ENCODE data around the gene C1orf210. TPM values are rescaled to one million over a fixed set of nuclear protein-coding genes. Genes with fewer than 3 reads are reported as not detected.

C1orf210 gene
- total and polyA plus RNA-seq, 2 donors (not counting 1 experiment from before 2014, with no cell fraction given), result not detected

- no peaks in the 10 kb centered on the region for H3K9me3 Mint-ChIP-seq (ENCODE audit: insufficient read depth)
- ATAC-seq (ENCODE audit: low read depth) (no peak), DNase-seq (no peak)
- no peaks in the 10 kb centered on the region for H3K36me3 ChIP-seq (replicated peaks in 1 of 2; ENCODE audit: control extremely low read depth in 1 of 2, control insufficient read depth in 1 of 2, extremely low read depth in 1 of 2, insufficient read depth in 2 of 2, low read length in 1 of 2)
- no peak overlapping the region for H2AFZ ChIP-seq (ENCODE audit: insufficient read depth, low read depth, low read length, poor library complexity, severe bottlenecking)
- H3K27me3 Mint-ChIP-seq, result no peaks in the 10 kb centered on the region
- CTCF ChIA-PET, result no interaction called here
- H3K4me2 ChIP-seq (replicated peaks; ENCODE audit: low read depth, low read length, poor library complexity, severe bottlenecking), result no peak overlapping the region
- WGBS (ENCODE audit: insufficient coverage), result 74% methylated on average over 2 of the region's 2 CpGs
- POLR2A ChIA-PET, result no interaction called here
- no peaks in the 10 kb centered on the region for H4K20me1 ChIP-seq (ENCODE audit: control insufficient read depth, insufficient read depth, low read length, poor library complexity, severe bottlenecking)
- H3K4me3 ChIP-seq (ENCODE audit: control extremely low read depth in 1 of 5, extremely low read depth in 1 of 5, insufficient read depth in 1 of 5, low read depth in 2 of 5, low read length in 4 of 5), result no peak overlapping the region
- no peaks in the 10 kb centered on the region for H3K27me3 ChIP-seq (replicated peaks in 1 of 4; ENCODE audit: control extremely low read depth in 1 of 4, control insufficient read depth in 3 of 4, insufficient read depth in 4 of 4, low read length in 3 of 4)
- no peak overlapping the region for H3K27ac Mint-ChIP-seq
- no peak overlapping the region for H3K9ac ChIP-seq (ENCODE audit: low read length)
- TF ChIP-seq EZH2 (IDR thresholded peaks at IDR 0.05; ENCODE audit: borderline replicate concordance, insufficient read depth, low read depth, low read length, poor library complexity, severe bottlenecking), result no peak
- no peak for TF ChIP-seq CTCF (IDR thresholded peaks at IDR 0.05)
- H3K4me3 Mint-ChIP-seq, result no peak overlapping the region
- no peak overlapping the region for H3K27ac ChIP-seq (ENCODE audit: low read length in 2 of 2)
- intact Hi-C loops (cut with micrococcal nuclease), result no loop called here
- no peaks in the 10 kb centered on the region for H3K79me2 ChIP-seq (ENCODE audit: control insufficient read depth, insufficient read depth, low read length)
- H3K9me3 ChIP-seq (ENCODE audit: control extremely low read depth in 1 of 3, control insufficient read depth in 2 of 3, insufficient read depth in 1 of 3, low read length in 2 of 3), result no peaks in the 10 kb centered on the region
- no peaks in the 10 kb centered on the region for H3K4me1 Mint-ChIP-seq
- H3K4me1 ChIP-seq (ENCODE audit: control insufficient read depth in 2 of 2, insufficient read depth in 2 of 2, low read length in 2 of 2), result no peaks in the 10 kb centered on the region
These were observed 7.8 kb upstream of the C1orf210 start for GRCh38 chr1:43293176-43293575.

- ChIA-PET POLR2A (no interaction called here), CTCF (no interaction called here)
- H3K9me3 ChIP-seq (ENCODE audit: control extremely low read depth in 1 of 3, control insufficient read depth in 2 of 3, insufficient read depth in 1 of 3, low read length in 2 of 3), result no peaks in the 10 kb centered on the region
- H3K79me2 ChIP-seq (ENCODE audit: control insufficient read depth, insufficient read depth, low read length), result no peaks in the 10 kb centered on the region
- no peak overlapping the region for H3K9ac ChIP-seq (ENCODE audit: low read length)
- no peak for TF ChIP-seq EZH2 (IDR thresholded peaks at IDR 0.05; ENCODE audit: borderline replicate concordance, insufficient read depth, low read depth, low read length, poor library complexity, severe bottlenecking)
- no peak for TF ChIP-seq CTCF (IDR thresholded peaks at IDR 0.05)
- ATAC-seq (ENCODE audit: low read depth) (no peak), DNase-seq (no peak)
- 60% methylated on average over 4 of the region's 5 CpGs for WGBS (ENCODE audit: insufficient coverage)
- Mint-ChIP-seq H3K27me3 (no peaks in the 10 kb centered on the region), H3K27ac (no peak overlapping the region), H3K4me1 (no peaks in the 10 kb centered on the region), H3K4me3 (no peak overlapping the region), H3K9me3 (ENCODE audit: insufficient read depth) (no peaks in the 10 kb centered on the region)
- H3K4me3 ChIP-seq (ENCODE audit: control extremely low read depth in 1 of 5, extremely low read depth in 1 of 5, insufficient read depth in 1 of 5, low read depth in 2 of 5, low read length in 4 of 5), result no peak overlapping the region
- intact Hi-C loops (cut with micrococcal nuclease), result no loop called here
- no peaks in the 10 kb centered on the region for H3K4me1 ChIP-seq (ENCODE audit: control insufficient read depth in 2 of 2, insufficient read depth in 2 of 2, low read length in 2 of 2)
- H3K27me3 ChIP-seq (replicated peaks in 1 of 4; ENCODE audit: control extremely low read depth in 1 of 4, control insufficient read depth in 3 of 4, insufficient read depth in 4 of 4, low read length in 3 of 4), result no peaks in the 10 kb centered on the region
- H3K4me2 ChIP-seq (replicated peaks; ENCODE audit: low read depth, low read length, poor library complexity, severe bottlenecking), result no peak overlapping the region
- no peak overlapping the region for H2AFZ ChIP-seq (ENCODE audit: insufficient read depth, low read depth, low read length, poor library complexity, severe bottlenecking)
- no peaks in the 10 kb centered on the region for H3K36me3 ChIP-seq (replicated peaks in 1 of 2; ENCODE audit: control extremely low read depth in 1 of 2, control insufficient read depth in 1 of 2, extremely low read depth in 1 of 2, insufficient read depth in 2 of 2, low read length in 1 of 2)
- no peaks in the 10 kb centered on the region for H4K20me1 ChIP-seq (ENCODE audit: control insufficient read depth, insufficient read depth, low read length, poor library complexity, severe bottlenecking)
- H3K27ac ChIP-seq (ENCODE audit: low read length in 2 of 2), result no peak overlapping the region
These were observed 7.3 kb upstream of the C1orf210 start for GRCh38 chr1:43292679-43293078.
